Jurkat, Clone E6-1 (cell line): ENCODE results near the gene RCAN1.
"Not testable (repeated sequence)": the region's sequence is repeated elsewhere in the genome, so short reads cannot be mapped to it uniquely, and the experiment has no call there.

Experiments
- DNase-seq: peaks from one replicate; pipeline ENCODE4 v3.0.0-alpha.2; 2011; ENCODE audit warnings: low read depth, low spot score
- H3K4me3 ChIP-seq: 2 replicates; pipeline ENCODE4 v1.5.1; 2011; ENCODE audit warnings: mild to moderate bottlenecking, low read length, control low read depth, moderate library complexity

RCAN1 gene

GRCh38 chr21:34510148-34511142, 104.5 kb downstream of the RCAN1 start:
- H3K4me3 ChIP-seq, result no peak overlapping the region
- peak; percentile 16 for DNase-seq

- DNase-seq, result no peak
- H3K4me3 ChIP-seq, result no peak overlapping the region
Measured at GRCh38 chr21:34509151-34509550, 105.8 kb downstream of the RCAN1 start.

GRCh38 chr21:34504595-34504994, 110.3 kb downstream of the RCAN1 start:
- H3K4me3 ChIP-seq, result no peak overlapping the region
- no peak for DNase-seq

GRCh38 chr21:34502480-34503106, 112.3 kb downstream of the RCAN1 start:
- no peak for DNase-seq

GRCh38 chr21:34501716-34502115, 113.2 kb downstream of the RCAN1 start:
- DNase-seq, result no peak

More at GRCh38 chr21:34502480-34503106, 112.3 kb downstream of the RCAN1 start:
- no peak overlapping the region for H3K4me3 ChIP-seq

GRCh38 chr21:34500191-34500590, 114.7 kb downstream of the RCAN1 start:
- no peak overlapping the region for H3K4me3 ChIP-seq
- DNase-seq, result no peak

More at GRCh38 chr21:34501716-34502115, 113.2 kb downstream of the RCAN1 start:
- H3K4me3 ChIP-seq, result no peak overlapping the region

GRCh38 chr21:34499116-34499515, 115.8 kb downstream of the RCAN1 start:
- DNase-seq, result no peak
- no peak overlapping the region for H3K4me3 ChIP-seq

GRCh38 chr21:34498623-34499022, 116.3 kb downstream of the RCAN1 start:
- DNase-seq, result no peak
- H3K4me3 ChIP-seq, result no peak overlapping the region

GRCh38 chr21:34483854-34484253, 131.1 kb downstream of the RCAN1 start:
- H3K4me3 ChIP-seq, DNase-seq: not testable (repeated sequence)

GRCh38 chr21:34483435-34483834, 131.5 kb downstream of the RCAN1 start:
- not testable (repeated sequence) for H3K4me3 ChIP-seq, DNase-seq

GRCh38 chr21:34467333-34467732, 147.6 kb downstream of the RCAN1 start:
- DNase-seq, result not testable (repeated sequence)

More at GRCh38 chr21:34467333-34467732, 147.6 kb downstream of the RCAN1 start:
- not testable (repeated sequence) for H3K4me3 ChIP-seq
